Brain microvascular endothelial cell (primary cell): ENCODE measurements around the gene MAEA.
A peak's percentile ranks its signal among the peaks of the same experiment; 100 is the strongest.

ENCODE experiments used
- DNase-seq: peaks from one replicate; pipeline ENCODE4 v3.0.0-alpha.2; 2020
- H3K27ac ChIP-seq: fragments of 250-450 bp; sonication (Bioruptor Pico); 2 replicates; pipeline ENCODE4 v1.5.1; 2020; ENCODE audit warnings: mild to moderate bottlenecking, moderate library complexity
- H3K27me3 ChIP-seq: fragments of 250-450 bp; sonication (Bioruptor Pico); replicated peaks from 2 replicates; pipeline ENCODE4 v1.5.1; 2020; ENCODE audit warnings: mild to moderate bottlenecking
- H3K36me3 ChIP-seq: fragments of 250-450 bp; sonication (Bioruptor Pico); replicated peaks from 2 replicates; pipeline ENCODE4 v1.5.1; 2020; ENCODE audit warnings: mild to moderate bottlenecking
- H3K4me3 ChIP-seq: 2 replicates; pipeline ENCODE4 v1.5.1; 2011; ENCODE audit warnings: low read depth, mild to moderate bottlenecking, control low read depth, low read length, moderate library complexity
- in situ Hi-C: cut with HindIII; loops from 2 replicates; pipeline ENCODE4 v1.10.0; 2017; ENCODE audit warnings: low sequenced_read_pairs, low pct_ligation_motif_present
- TF ChIP-seq, protein P1 (sequence below): IDR thresholded peaks from 2 replicates; pipeline ENCODE4 v1.5.1; 2011; ENCODE audit warnings: low read depth, mild to moderate bottlenecking, moderate library complexity, low read length, control low read depth, inconsistent platforms; ENCODE audit errors: missing control alignments

Gene MAEA

GRCh38 chr4:1350169-1350520 is 60.5 kb downstream of the MAEA start:
- no peak overlapping the region for H3K4me3 ChIP-seq
- TF ChIP-seq, protein P1, sequence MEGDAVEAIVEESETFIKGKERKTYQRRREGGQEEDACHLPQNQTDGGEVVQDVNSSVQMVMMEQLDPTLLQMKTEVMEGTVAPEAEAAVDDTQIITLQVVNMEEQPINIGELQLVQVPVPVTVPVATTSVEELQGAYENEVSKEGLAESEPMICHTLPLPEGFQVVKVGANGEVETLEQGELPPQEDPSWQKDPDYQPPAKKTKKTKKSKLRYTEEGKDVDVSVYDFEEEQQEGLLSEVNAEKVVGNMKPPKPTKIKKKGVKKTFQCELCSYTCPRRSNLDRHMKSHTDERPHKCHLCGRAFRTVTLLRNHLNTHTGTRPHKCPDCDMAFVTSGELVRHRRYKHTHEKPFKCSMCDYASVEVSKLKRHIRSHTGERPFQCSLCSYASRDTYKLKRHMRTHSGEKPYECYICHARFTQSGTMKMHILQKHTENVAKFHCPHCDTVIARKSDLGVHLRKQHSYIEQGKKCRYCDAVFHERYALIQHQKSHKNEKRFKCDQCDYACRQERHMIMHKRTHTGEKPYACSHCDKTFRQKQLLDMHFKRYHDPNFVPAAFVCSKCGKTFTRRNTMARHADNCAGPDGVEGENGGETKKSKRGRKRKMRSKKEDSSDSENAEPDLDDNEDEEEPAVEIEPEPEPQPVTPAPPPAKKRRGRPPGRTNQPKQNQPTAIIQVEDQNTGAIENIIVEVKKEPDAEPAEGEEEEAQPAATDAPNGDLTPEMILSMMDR, result no peak
- no peak for DNase-seq
- no peaks in the 10 kb centered on the region for H3K27me3 ChIP-seq
- in situ Hi-C loops, result no loop called here
- H3K36me3 ChIP-seq, result peaks cover 3% of the 10 kb centered on the region
- H3K27ac ChIP-seq, result no peak overlapping the region

- no peak overlapping the region for H3K4me3 ChIP-seq
- in situ Hi-C loops, result no loop called here
- peaks cover 9% of the 10 kb centered on the region for H3K36me3 ChIP-seq
- peak; percentile 58 for DNase-seq
- TF ChIP-seq, protein P1, result peak; percentile 99
- no peaks in the 10 kb centered on the region for H3K27me3 ChIP-seq
- no peak overlapping the region for H3K27ac ChIP-seq
These were observed 62.3 kb downstream of the MAEA start for GRCh38 chr4:1351854-1352566.

- TF ChIP-seq, protein P1, result no peak
- Histone ChIP-seq H3K4me3 (no peak overlapping the region), H3K36me3 (peaks cover 9% of the 10 kb centered on the region), H3K27ac (no peak overlapping the region), H3K27me3 (no peaks in the 10 kb centered on the region)
- no peak for DNase-seq
- in situ Hi-C loops, result no loop called here
These were observed 62.8 kb downstream of the MAEA start for GRCh38 chr4:1352567-1352900.

- H3K4me3 ChIP-seq, result no peak overlapping the region
- TF ChIP-seq, protein P1, result no peak
- H3K27me3 ChIP-seq, result no peaks in the 10 kb centered on the region
- peaks cover 9% of the 10 kb centered on the region for H3K36me3 ChIP-seq
- H3K27ac ChIP-seq, result no peak overlapping the region
- no peak for DNase-seq
- in situ Hi-C loops, result no loop called here
These were observed 63.7 kb downstream of the MAEA start for GRCh38 chr4:1353186-1354055.

DNA sequence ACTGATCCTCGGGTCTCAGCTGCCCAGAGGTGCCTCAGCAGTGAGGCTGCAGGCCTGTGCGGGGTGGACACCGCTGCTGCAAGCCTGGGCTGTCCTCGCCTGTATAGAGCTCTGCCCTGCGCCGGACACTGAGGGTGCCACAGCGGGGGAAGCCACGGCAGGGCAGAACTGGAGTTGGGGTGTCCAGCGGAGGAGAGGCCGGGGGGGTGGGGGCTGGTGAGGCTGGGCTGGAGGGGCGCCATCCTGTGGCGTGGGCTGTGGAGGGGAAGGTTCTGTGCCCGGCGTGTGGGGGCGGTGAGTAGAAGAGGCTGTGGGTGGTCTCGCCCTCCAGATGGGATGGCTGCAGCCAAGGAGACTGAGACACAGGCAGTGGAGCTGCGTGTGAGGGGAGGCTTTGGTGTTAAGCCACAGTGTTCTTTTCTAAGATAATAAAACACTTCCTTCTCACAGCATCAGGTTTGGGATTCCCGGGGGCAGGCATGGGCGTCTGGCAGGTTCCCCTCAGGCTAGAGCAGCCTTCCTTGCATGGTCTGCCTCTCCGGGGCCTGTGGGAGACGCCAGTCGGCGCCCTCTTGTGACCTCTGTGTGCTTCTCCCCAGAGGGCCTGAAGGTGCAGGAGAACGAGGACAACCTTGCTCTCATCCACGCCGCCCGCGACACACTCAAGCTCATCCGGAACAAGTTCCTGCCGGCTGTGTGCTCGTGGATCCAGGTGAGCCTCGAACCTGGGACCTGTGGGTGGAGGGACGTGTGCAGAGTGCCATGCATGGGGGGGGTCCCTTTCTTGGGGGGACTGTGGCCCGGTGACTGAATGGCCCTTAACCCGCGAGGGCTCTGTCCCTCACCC is 64.7 kb downstream of the MAEA start:
- TF ChIP-seq, protein P1, result no peak
- no peaks in the 10 kb centered on the region for H3K27me3 ChIP-seq
- DNase-seq, result no peak
- no peak overlapping the region for H3K27ac ChIP-seq
- in situ Hi-C loops, result no loop called here
- peaks cover 9% of the 10 kb centered on the region for H3K36me3 ChIP-seq
- H3K4me3 ChIP-seq, result no peak overlapping the region
